Activated CD4-positive, alpha-beta T cell treated with anti-CD3 and anti-CD28 coated beads, Interleukin-2, amount 50 U/mL, for 16 hours (primary cell): ENCODE data around the gene KRABD2.
"Not testable (repeated sequence)": the region's sequence is repeated elsewhere in the genome, so short reads cannot be mapped to it uniquely, and the experiment has no call there.

Experiments used
- DNase-seq: peaks from one replicate; pipeline ENCODE4 v3.0.0-alpha.2; 2020

Gene KRABD2

DNA sequence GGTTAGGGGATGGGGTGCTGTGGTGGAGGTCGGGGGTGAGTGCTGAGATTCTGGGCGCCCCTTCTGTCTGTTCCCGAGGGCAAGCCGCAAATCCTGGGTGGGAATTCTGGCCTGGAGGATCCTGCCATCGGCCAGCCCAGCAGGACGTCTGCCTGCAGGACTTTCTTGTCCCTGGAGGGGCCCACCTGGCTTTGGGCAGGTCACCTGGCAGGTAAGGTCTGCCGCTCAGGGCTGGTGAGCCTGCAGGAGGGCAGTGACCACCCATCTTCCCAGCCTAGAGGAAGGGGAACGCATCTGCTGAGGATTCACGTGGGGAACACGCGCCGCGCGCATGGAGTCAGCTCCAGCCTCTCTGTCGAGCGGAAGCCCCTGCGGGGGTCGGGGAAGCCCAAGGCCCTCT, 15.8 kb upstream of the KRABD2 start:
- no peak for DNase-seq

- no peak for DNase-seq
Measured at GRCh38 chr17:8391711-8392110, 15.2 kb upstream of the KRABD2 start.

- DNase-seq = no peak
Measured at GRCh38 chr17:8387914-8388651, 11.6 kb upstream of the KRABD2 start.

DNA sequence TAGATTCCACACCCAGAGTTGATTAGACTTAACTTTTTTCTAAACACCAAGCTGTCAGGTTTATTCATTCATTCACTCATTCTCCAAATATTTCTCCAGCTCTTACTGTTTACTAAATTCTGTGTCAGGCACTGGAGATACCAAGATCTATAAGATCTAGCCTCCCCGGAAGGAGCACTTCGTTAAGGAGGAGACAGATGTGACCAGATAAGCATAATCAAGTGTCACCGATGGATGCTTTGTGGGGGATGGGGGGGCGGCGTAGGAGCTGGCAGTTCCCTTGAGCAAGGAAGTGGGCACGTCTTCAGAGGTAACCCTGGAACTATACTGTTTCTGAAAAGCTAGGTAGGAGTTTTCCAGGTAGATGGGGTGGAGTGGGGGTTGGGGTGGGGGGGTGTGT, 10.3 kb upstream of the KRABD2 start:
- DNase-seq = no peak

DNA sequence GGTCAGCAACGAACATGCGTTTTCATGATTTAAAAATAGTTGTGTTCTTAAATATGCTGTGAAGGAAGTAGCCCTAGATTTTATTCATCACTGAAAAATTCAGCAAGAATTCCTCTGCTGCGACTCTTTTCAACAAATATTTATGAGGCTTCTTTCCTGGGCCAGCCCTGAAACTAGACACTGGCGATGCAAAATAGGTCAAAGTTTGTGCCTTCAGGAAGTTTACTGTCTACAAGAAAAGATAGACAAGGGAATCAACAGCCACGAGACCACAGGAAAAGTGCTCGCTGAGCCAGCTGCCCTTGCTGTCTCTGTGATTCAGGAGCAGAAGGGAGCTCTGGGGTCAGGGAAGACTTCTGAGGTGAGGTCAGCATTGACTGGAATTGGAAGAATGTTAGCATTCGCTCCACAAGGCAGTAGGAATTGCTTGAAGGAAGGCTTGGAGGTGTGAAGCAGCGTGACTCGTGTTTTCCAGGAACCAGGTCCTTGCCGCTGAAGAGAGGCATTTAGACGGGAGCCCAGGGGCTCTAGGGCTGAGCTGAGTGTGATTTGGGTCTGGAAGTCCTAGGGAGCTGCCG, 8.4 kb upstream of the KRABD2 start:
- DNase-seq = no peak

DNA sequence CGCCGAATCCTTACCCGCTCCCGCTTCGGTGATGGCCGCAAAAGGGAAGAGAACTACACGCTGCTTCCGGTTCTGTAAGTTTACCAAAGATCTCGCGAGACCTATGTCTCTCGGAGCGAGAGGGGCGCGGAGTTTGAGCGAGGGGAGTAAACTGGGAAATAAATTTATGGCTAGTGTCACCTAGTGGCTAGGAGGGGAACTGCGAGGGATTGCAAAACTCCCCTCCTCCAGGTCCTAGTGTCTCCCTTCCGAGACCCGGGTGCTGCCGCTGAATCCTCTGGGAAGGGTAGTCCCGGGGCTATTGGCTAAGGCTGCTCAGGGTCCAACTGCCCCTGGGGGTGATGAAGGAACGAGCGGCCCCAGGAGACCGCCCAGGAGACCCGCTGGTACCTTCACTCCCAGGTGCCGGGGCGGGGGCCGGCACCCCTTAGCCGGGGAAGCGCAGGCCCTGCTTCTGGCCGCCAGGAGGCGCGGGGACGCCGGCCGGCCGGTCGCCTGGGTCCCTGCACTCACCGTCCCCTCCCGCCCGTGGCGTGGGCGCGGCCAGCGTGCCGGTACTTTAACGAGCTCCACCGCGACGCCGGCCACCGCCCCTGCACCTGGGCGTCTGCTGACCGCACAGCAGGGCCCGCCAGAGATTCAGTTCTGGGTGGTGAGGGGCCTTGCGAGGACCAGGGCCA, 6.8 kb upstream of the KRABD2 start, which contains the start of gene RPL26:
Gene RPL26 (minus strand): TSS at position 51 of the 680 bp plus-strand sequence. CDS start 883 bp downstream, outside the sequence.
- DNase-seq = peak; percentile 98

- DNase-seq = no peak
Measured at GRCh38 chr17:8382880-8383142, 6.3 kb upstream of the KRABD2 start.

- DNase-seq = no peak
Measured at GRCh38 chr17:8382052-8382879, 5.8 kb upstream of the KRABD2 start.

GRCh38 chr17:8380049-8380448, 3.5 kb upstream of the KRABD2 start:
- no peak for DNase-seq

GRCh38 chr17:8378117-8378516, 1.6 kb upstream of the KRABD2 start:
- DNase-seq = not testable (repeated sequence)

DNA sequence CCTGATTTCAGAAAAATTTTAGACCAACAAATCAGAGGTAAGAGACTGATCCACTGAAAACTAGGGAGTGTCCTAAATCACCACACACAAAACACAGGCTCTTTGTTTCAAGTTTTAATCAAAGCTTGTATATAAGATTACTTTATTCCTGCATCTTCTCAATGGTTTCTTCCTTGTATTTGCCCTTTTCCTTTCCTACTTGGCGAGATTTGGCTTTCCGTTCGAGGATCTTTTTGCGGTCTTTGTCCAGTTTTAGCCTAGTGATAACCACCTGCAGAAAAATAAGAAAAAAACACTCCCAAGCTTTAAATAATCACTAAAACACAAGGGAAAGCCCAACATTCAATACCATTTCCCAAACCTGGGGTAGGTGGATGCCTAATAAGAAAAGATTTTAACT, 918 bp upstream of the KRABD2 start:
- no peak for DNase-seq

DNA sequence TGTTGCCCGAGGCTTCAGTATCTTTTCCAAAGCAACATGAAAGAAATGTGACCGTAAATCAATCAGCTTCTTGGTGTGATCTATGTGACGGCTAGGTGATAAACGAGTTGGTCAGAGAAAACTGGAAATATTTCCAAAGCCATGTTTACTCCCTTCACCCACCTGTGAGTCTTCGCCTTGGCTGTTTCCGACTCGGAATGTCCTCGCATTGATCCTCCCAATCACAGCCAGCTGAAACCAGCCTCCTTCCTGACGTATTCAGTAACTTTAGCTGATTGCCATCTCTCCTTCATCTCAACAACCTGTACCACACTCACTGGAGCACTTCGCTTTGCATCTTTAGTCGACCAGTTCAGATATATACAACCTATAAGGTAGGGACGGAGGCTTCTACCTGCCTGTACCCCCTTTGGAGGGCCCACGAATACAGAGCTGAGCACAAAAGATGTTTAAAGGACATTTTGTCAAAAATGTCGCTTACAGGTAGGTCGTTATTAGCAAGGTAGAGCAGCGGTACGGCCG, 705 bp downstream of the KRABD2 start:
- DNase-seq = no peak

DNA sequence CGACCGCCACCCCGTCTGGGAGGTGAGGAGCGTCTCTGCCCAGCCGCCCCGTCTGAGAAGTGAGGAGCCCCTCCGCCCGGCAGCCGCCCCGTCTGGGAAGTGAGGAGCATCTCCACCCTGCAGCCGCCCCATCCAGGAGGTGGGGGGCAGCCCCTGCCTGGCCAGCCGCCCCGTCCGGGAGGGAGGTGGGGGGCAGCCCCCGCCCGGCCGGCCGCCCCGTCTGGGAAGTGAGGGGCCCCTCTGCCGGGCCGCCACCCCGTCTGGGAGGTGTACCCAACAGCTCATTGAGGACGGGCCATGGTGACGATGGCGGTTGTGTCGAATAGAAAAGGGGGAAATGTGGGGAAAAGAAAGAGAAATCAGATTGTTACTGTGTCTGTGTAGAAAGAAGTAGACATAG, 2.6 kb downstream of the KRABD2 start:
- not testable (repeated sequence) for DNase-seq

DNA sequence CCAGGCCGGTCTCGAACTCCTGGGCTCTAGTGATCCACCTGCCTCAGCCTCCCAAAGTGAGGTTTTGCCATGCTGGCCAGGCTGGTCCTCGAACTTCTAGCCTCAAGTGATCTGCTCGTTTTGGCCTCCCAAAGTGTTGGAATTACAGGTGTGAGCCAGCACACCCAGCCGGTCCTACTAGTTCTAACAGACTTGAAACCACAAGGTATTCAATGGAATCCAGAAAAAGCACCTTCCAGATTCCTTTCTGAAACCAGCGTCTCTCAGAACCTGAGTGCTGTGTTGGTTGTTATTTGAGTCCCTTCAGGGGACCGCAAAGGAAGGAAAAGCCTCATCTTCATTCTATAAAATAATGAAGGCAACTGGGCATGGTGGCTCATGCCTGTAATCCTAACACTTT, 4.1 kb downstream of the KRABD2 start:
- no peak for DNase-seq

DNA sequence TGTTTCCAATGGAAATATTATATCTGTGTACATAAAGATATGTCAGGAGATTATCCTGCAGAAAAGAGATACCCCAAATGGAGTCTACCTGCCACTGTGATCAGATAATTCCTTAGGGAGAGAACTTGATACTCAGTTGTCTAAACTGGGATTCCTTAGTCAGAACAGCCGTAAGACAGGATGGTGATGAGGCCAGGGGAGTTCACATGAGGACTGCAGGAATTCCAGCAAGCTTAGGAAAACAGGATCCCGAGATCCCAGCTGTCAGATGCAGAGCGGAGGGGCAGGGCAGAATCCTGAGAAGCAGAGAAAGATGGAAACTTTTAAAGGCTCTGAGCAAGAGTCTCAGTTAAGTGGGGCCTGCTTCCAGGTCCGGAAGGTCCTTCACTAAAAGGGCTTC, 4.7 kb downstream of the KRABD2 start:
- no peak for DNase-seq

DNA sequence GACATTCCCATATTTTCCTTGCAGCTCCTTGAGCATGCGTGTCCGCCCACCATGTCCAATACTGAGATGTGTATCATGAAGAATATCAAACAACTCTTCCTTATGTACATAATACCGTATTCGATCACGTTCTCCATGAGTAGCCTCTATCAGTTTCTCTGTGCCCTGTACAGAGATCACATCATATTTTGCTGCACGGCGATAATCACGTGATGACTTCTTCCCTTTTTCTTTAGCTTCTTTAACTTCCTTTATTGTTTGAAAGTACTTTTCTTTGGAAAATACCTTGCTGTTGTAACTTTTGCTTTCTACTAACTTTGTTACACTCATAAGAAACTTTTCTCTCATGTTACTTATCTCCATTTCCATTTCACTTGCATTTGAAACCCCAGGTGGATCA, 6.6 kb downstream of the KRABD2 start:
- no peak for DNase-seq

- no peak for DNase-seq
Measured at GRCh38 chr17:8368193-8368592, 8.3 kb downstream of the KRABD2 start.

GRCh38 chr17:8366231-8366630, 10.3 kb downstream of the KRABD2 start:
- DNase-seq = no peak

GRCh38 chr17:8365143-8365542, 11.4 kb downstream of the KRABD2 start:
- DNase-seq = no peak

- no peak for DNase-seq
Measured at GRCh38 chr17:8362651-8363332, 13.7 kb downstream of the KRABD2 start.

DNA sequence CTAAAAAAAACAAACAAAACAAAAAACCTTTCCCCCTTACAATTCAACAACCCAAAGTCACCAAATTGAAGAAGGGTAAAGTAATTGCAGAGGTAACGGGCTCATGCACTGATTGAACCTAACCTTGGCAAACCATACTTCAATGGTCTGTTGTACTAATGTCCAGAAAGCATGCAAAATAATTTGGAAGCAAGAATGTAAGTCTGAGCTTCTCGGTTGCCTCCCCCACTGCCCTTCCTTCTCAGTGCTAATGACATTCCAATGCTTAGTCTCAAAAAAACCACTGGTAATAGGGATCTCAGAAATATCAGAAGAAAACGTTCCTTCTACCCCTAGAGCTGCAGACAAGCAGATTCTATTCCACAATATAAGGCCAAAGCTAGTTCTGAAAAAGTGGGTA, 15.8 kb downstream of the KRABD2 start:
- DNase-seq = no peak

DNA sequence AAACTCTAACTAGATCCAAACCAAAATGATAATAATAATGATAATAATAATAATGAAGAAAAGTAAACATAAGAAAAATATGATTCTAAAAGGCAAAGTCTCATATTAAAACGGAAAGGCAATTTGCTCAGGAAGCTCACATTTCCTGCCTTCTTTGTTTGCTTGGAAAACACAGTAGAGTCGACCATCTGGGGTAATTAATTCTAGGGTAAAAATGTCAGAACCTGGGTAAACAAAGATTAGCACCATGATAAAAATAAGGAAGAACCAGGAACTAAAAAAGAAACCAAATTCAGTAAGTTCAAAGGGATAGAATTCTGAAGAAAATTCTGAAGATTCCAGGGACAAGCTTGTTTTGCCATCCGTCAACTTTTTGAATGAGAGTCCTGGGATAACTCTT, 16.2 kb downstream of the KRABD2 start:
- DNase-seq = no peak

DNA sequence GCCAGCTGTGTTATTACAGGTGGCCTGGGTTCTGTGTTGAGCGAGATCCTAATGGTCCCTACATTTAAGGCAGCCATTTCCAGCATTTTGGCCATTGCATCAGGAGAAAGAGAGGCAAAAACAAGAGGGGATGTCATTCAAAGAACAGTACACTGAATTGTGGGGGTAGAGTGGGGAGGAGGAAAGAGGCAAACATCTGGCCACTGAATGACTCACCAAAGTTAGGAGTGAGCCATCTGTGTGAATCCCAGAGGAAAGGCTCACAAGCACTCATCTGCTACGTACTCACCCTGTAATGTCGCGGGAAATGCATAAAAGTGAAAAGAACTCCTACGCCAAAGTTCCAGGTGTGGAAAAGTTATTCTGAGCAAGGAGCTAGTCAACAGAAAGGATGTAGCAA, 16.7 kb downstream of the KRABD2 start:
- no peak for DNase-seq
